Activated CD4-positive, alpha-beta T cell treated with anti-CD3 and anti-CD28 coated beads, Interleukin-2, amount 10 ng/mL, durations not matched to agents 24 days and 14 days (primary cell): ENCODE results near the gene CTNNBL1. TPM values are rescaled to one million over a fixed set of nuclear protein-coding genes. Genes with fewer than 3 reads are reported as not detected.

Experiments used
- DNase-seq: peaks from one replicate; pipeline ENCODE4 v3.0.0; 2022
- H3K27ac Mint-ChIP-seq: one replicate; pipeline ENCODE4 v1.8.0; 2022; ENCODE audit warnings: mild to moderate bottlenecking, mixed read lengths
- H3K27me3 Mint-ChIP-seq: one replicate; pipeline ENCODE4 v1.8.0; 2022; ENCODE audit warnings: mixed read lengths
- H3K36me3 Mint-ChIP-seq: one replicate; pipeline ENCODE4 v1.8.0; 2022; ENCODE audit warnings: low read depth, mild to moderate bottlenecking, mixed read lengths
- H3K4me1 Mint-ChIP-seq: one replicate; pipeline ENCODE4 v1.8.0; 2021; ENCODE audit warnings: mixed read lengths
- H3K4me3 Mint-ChIP-seq: one replicate; pipeline ENCODE4 v1.8.0; 2022; ENCODE audit warnings: mild to moderate bottlenecking, moderate library complexity, mixed read lengths
- H3K9me3 Mint-ChIP-seq: one replicate; pipeline ENCODE4 v1.8.0; 2021; ENCODE audit warnings: mixed read lengths
- intact Hi-C: fragments of 100-400 bp; cut with micrococcal nuclease; formaldehyde crosslinking; loops from one replicate; pipeline ENCODE4 v1.15.1; 2023
- total RNA-seq: library from RNA; stranded (reverse); gene quantifications from 2 replicates; pipeline ENCODE4 v1.2.3, GENCODE V29; 2022

CTNNBL1 gene
- total RNA-seq, 1 donor from 2014 or later = 105 TPM

DNA sequence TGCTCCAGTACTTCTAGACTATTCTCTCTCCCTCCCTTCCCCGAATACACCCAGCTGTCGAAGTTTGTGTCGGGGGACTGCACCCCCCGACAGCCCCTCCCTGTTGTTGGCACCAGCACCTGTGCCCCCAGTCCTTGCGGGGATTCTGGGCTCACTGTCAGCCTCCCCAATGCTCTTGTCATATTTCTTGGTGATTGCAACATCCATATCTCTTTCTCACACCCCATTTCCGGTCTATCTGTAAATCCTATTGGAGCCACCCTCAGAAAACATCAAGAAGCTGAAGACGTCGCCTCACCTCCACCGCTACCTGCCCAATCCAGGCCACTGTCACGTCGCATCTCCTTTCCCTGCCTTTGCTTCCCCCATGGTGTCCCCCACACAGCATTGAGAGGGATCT is 176.5 kb downstream of the CTNNBL1 start:
- Mint-ChIP-seq H3K36me3 (peaks cover 16% of the 10 kb centered on the region), H3K9me3 (no peaks in the 10 kb centered on the region), H3K4me3 (no peak overlapping the region), H3K27me3 (no peaks in the 10 kb centered on the region), H3K4me1 (no peaks in the 10 kb centered on the region), H3K27ac (no peak overlapping the region)
- intact Hi-C loops = no loop called here
- no peak for DNase-seq

- intact Hi-C loops = no loop called here
Observed at GRCh38 chr20:37871751-37872150, 177.9 kb downstream of the CTNNBL1 start.

DNA sequence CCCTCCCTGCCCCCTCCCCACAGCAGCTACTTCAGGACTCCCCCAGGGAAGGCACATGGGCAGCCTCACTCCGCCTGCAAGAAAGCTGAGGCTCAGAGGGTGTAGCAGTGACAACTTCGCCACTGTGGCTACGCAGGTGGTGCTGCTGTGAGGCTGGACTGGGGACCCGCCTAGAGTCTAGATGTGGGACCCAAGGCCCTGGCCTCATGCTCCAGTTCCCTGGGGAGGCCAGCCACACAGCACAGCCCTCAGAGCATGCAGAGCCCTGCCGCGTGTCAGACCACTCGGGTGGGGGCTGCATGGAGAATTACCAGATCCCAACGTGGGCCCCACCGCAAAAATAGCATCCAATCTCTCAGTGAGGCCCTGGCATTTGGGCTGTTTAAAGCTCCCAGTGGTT is 178.3 kb downstream of the CTNNBL1 start:
- no peaks in the 10 kb centered on the region for H3K4me1 Mint-ChIP-seq
- no peak overlapping the region for H3K27ac Mint-ChIP-seq
- no peaks in the 10 kb centered on the region for H3K9me3 Mint-ChIP-seq
- no peak for DNase-seq
- no peak overlapping the region for H3K4me3 Mint-ChIP-seq
- intact Hi-C loops = no loop called here
- H3K27me3 Mint-ChIP-seq = no peaks in the 10 kb centered on the region
- peaks cover 16% of the 10 kb centered on the region for H3K36me3 Mint-ChIP-seq

More at GRCh38 chr20:37871751-37872150, 177.9 kb downstream of the CTNNBL1 start:
- no peak for DNase-seq
- Mint-ChIP-seq H3K27ac (no peak overlapping the region), H3K27me3 (no peaks in the 10 kb centered on the region), H3K4me3 (no peak overlapping the region), H3K36me3 (peaks cover 16% of the 10 kb centered on the region), H3K4me1 (no peaks in the 10 kb centered on the region), H3K9me3 (no peaks in the 10 kb centered on the region)

- Mint-ChIP-seq H3K9me3 (no peaks in the 10 kb centered on the region), H3K4me1 (no peaks in the 10 kb centered on the region), H3K27ac (no peak overlapping the region), H3K4me3 (no peak overlapping the region), H3K36me3 (peaks cover 16% of the 10 kb centered on the region), H3K27me3 (no peaks in the 10 kb centered on the region)
- no peak for DNase-seq
- intact Hi-C loops = no loop called here
Observed at GRCh38 chr20:37873884-37874283, 180.1 kb downstream of the CTNNBL1 start.

- Mint-ChIP-seq H3K27me3 (no peaks in the 10 kb centered on the region), H3K4me3 (no peak overlapping the region), H3K9me3 (no peaks in the 10 kb centered on the region), H3K36me3 (peaks cover 10% of the 10 kb centered on the region), H3K27ac (no peak overlapping the region), H3K4me1 (no peaks in the 10 kb centered on the region)
- DNase-seq = no peak
- intact Hi-C loops = no loop called here
Observed at GRCh38 chr20:37875460-37876175, 181.8 kb downstream of the CTNNBL1 start.

DNA sequence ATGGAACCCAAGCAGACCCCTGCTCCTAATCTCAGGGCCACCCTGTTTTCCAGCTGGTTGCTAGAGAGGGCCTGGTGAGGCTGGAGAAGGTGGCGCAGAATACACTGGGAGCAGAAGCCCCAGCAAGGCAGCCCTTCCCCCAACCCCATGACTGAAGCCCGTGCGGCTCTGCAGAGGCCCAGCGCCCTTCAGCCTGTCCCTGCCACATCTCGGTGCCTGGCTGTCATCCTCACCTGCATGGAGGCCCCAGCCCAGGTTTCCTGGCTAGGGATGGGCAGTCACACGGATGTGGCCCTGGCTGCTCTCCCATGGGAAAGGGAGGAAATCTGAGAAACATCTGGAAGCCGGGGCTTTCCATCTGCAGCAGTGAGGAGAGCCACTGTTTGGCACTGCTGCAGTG is 183.0 kb downstream of the CTNNBL1 start:
- intact Hi-C loops = no loop called here
- Mint-ChIP-seq H3K4me3 (no peak overlapping the region), H3K4me1 (no peaks in the 10 kb centered on the region), H3K9me3 (no peaks in the 10 kb centered on the region), H3K36me3 (peaks cover 8% of the 10 kb centered on the region), H3K27ac (no peak overlapping the region), H3K27me3 (no peaks in the 10 kb centered on the region)
- DNase-seq = no peak

DNA sequence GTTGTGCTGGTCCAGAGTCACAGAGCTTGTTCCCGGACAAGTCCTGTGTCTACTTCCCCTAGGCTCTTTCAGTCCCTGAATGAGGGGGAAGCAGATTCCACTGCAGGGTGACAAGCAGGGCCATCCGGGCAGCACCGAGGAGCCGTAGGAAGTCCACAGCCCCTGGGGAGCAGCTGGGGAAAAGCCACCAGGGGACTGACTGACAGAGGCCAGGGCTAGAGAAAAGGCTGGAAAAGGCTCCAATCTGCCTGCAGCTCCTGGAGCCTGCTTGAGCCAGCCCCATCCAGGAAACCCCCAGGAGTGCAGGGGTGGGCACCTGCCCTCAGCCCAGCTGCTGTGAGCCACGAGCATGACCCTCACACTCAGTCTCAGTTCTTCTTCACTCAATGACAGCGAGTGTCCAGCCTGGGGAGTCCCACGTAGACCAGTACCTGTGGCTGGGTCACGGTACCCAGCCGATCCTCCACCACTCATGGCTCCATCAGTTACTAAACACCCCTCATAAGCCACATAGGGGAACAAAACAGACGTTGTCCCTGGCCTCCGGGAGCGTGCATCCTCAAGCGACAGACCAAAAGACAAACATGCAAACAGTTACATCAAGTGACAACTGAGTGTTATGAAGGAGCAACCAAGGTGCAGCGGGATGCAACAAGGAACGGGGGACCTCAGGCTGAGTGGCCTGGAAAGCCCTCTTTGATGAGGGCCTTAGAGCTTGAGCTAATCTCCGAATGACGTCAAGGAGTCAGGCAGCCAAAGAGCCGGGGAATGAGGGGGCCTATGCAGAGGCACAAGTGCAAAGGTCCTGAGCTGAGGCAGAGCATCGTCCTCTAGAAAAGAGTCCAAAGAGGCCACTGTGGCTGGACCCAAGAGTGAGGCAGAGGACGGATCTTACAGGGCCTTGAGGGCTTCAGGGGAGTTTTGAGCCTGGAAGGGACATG is 184.3 kb downstream of the CTNNBL1 start:
- Mint-ChIP-seq H3K27me3 (no peaks in the 10 kb centered on the region), H3K36me3 (peaks cover 8% of the 10 kb centered on the region), H3K4me1 (no peaks in the 10 kb centered on the region), H3K27ac (no peak overlapping the region), H3K4me3 (no peak overlapping the region), H3K9me3 (no peaks in the 10 kb centered on the region)
- intact Hi-C loops = no loop called here
- DNase-seq = no peak

- no peak overlapping the region for H3K27ac Mint-ChIP-seq
- intact Hi-C loops = no loop called here
- H3K9me3 Mint-ChIP-seq = no peaks in the 10 kb centered on the region
- DNase-seq = no peak
- no peak overlapping the region for H3K4me3 Mint-ChIP-seq
- H3K4me1 Mint-ChIP-seq = no peaks in the 10 kb centered on the region
- peaks cover 3% of the 10 kb centered on the region for H3K36me3 Mint-ChIP-seq
- peaks cover 2% of the 10 kb centered on the region for H3K27me3 Mint-ChIP-seq
Observed at GRCh38 chr20:37878835-37879599, 185.2 kb downstream of the CTNNBL1 start.

DNA sequence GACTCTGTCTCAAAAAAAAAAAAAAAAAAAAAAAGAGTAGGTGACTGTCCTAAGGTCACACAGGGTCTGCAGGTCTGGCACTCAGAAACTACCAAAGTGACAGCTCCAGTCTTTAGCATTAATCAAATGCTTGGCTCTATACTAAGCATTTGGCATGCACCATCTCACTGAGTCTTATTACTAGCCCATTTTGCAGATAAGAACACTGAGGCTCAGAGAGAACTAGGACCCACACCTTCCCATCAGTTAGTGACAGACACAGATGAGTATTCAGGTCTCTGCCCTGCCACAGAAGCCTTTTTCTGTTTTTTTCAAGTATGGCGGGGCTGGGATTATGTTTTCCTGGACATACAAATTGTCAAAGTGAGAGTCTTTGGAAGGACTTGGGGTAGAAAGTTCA is 186.0 kb downstream of the CTNNBL1 start:
- no peaks in the 10 kb centered on the region for H3K36me3 Mint-ChIP-seq
- intact Hi-C loops = no loop called here
- no peak overlapping the region for H3K4me3 Mint-ChIP-seq
- H3K27ac Mint-ChIP-seq = no peak overlapping the region
- no peaks in the 10 kb centered on the region for H3K4me1 Mint-ChIP-seq
- DNase-seq = no peak
- H3K27me3 Mint-ChIP-seq = peaks cover 2% of the 10 kb centered on the region
- no peaks in the 10 kb centered on the region for H3K9me3 Mint-ChIP-seq

DNA sequence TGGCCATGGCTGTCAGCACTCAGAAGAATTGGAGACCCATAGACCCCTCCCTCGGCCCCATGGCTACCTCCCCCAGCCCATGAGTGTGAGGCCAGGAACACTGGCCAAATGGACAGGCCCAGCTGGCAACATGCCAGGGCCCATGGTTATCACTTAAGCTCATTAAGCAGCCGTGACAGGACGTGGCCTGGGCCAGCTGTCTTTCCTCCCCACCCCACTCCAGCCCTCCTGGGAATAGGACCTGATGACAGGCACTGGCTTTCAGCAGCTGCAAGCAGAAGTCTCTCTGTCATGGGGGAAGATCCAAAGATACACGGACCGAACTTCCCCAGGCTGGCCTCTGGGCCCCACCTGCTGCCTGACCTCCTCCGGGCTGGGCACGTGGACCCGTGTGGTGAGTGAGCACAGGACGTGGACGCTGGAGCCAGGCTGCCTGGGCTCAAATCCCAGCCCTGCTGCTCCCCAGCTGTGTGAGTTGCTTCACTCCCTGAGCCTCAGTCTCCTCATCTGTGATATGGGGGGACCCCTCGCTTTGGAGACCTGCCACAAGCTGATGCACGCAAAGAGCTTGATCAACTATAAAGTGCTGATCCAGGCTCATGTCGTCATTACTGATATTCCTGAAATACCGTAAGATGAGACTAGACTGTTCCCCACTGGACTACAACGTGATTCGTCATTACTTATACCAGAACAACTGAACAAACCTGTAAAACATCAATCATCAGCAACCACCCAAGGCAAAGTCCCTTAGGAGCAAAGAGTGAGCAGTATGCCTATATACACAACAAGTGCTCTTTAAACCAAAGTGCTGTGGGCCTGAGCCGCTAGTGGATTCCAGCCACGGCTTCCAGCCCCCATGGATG is 187.1 kb downstream of the CTNNBL1 start:
- H3K9me3 Mint-ChIP-seq = no peaks in the 10 kb centered on the region
- H3K36me3 Mint-ChIP-seq = no peaks in the 10 kb centered on the region
- intact Hi-C loops = no loop called here
- no peak overlapping the region for H3K27ac Mint-ChIP-seq
- H3K4me1 Mint-ChIP-seq = no peaks in the 10 kb centered on the region
- no peak for DNase-seq
- no peak overlapping the region for H3K4me3 Mint-ChIP-seq
- peaks cover 2% of the 10 kb centered on the region for H3K27me3 Mint-ChIP-seq

GRCh38 chr20:37881601-37882343 is 187.9 kb downstream of the CTNNBL1 start:
- no peak for DNase-seq
- no peaks in the 10 kb centered on the region for H3K4me1 Mint-ChIP-seq
- no peak overlapping the region for H3K27ac Mint-ChIP-seq
- H3K36me3 Mint-ChIP-seq = no peaks in the 10 kb centered on the region
- no peak overlapping the region for H3K4me3 Mint-ChIP-seq
- no peaks in the 10 kb centered on the region for H3K9me3 Mint-ChIP-seq
- intact Hi-C loops = no loop called here
- H3K27me3 Mint-ChIP-seq = peaks cover 2% of the 10 kb centered on the region

GRCh38 chr20:37882961-37883712 is 189.3 kb downstream of the CTNNBL1 start:
- no peak overlapping the region for H3K4me3 Mint-ChIP-seq
- no peak overlapping the region for H3K27ac Mint-ChIP-seq
- no peaks in the 10 kb centered on the region for H3K4me1 Mint-ChIP-seq
- H3K36me3 Mint-ChIP-seq = no peaks in the 10 kb centered on the region
- H3K9me3 Mint-ChIP-seq = no peaks in the 10 kb centered on the region
- no peak for DNase-seq
- intact Hi-C loops = no loop called here
- peaks cover 2% of the 10 kb centered on the region for H3K27me3 Mint-ChIP-seq
